HUES48 (cell line): Measurements from ENCODE around the gene SH3BP1.

ENCODE experiments used
- H3K27ac ChIP-seq: one replicate; pipeline ENCODE4 v1.7.0; 2013; ENCODE audit warnings: low read depth, low read length, inconsistent platforms
- H3K27me3 ChIP-seq: 2 replicates; pipeline ENCODE4 v1.6.1; 2013; ENCODE audit warnings: mild to moderate bottlenecking, low read length; ENCODE audit not compliant: control insufficient read depth, insufficient read depth
- H3K36me3 ChIP-seq: 2 replicates; pipeline ENCODE4 v1.6.1; 2013; ENCODE audit warnings: low read length; ENCODE audit not compliant: control insufficient read depth, insufficient read depth
- H3K4me1 ChIP-seq: 2 replicates; pipeline ENCODE4 v1.6.1; 2013; ENCODE audit warnings: mild to moderate bottlenecking, low read length; ENCODE audit not compliant: control insufficient read depth, insufficient read depth
- H3K4me3 ChIP-seq: 2 replicates; pipeline ENCODE4 v1.5.1; 2013; ENCODE audit warnings: mild to moderate bottlenecking, low read depth, low read length
- H3K9ac ChIP-seq: 2 replicates; pipeline ENCODE4 v1.6.1; 2013; ENCODE audit warnings: mild to moderate bottlenecking, low read depth, low read length, moderate library complexity
- H3K9me3 ChIP-seq: 2 replicates; pipeline ENCODE4 v1.6.1; 2013; ENCODE audit warnings: low read length; ENCODE audit not compliant: control insufficient read depth, insufficient read depth

Gene SH3BP1

GRCh38 chr22:37636186-37636948 is 3.1 kb upstream of the SH3BP1 start:
- Histone ChIP-seq H3K36me3 (peaks cover 12% of the 10 kb centered on the region; the same call in 1 of the 2 replicates), H3K27me3 (no peaks in the 10 kb centered on the region), H3K9me3 (no peaks in the 10 kb centered on the region), H3K4me3 (no peak overlapping the region), H3K9ac (no peak overlapping the region), H3K4me1 (peaks cover 39% of the 10 kb centered on the region), H3K27ac (no peak overlapping the region)

- H3K27me3 ChIP-seq, result no peaks in the 10 kb centered on the region
- no peak overlapping the region for H3K4me3 ChIP-seq
- H3K9me3 ChIP-seq, result no peaks in the 10 kb centered on the region
- no peak overlapping the region for H3K27ac ChIP-seq
- H3K36me3 ChIP-seq, result peaks cover 13% of the 10 kb centered on the region
- H3K4me1 ChIP-seq, result peaks cover 39% of the 10 kb centered on the region
- H3K9ac ChIP-seq, result no peak overlapping the region
Observed at GRCh38 chr22:37636949-37637273, 2.6 kb upstream of the SH3BP1 start.

GRCh38 chr22:37638391-37639069 is 939 bp upstream of the SH3BP1 start:
- Histone ChIP-seq H3K27ac (peak overlapping the region; percentile 68), H3K4me3 (peak overlapping the region; percentile 71; the same call in 1 of the 2 replicates), H3K9me3 (no peaks in the 10 kb centered on the region), H3K27me3 (no peaks in the 10 kb centered on the region), H3K9ac (0 out of 2 replicates have a peak overlapping the region, but pooled peaks have one; percentile 53), H3K4me1 (peaks cover 31% of the 10 kb centered on the region), H3K36me3 (peaks cover 8% of the 10 kb centered on the region)

- peaks cover 21% of the 10 kb centered on the region for H3K36me3 ChIP-seq
- peak overlapping the region; percentile 71 for H3K4me3 ChIP-seq
- peaks cover 18% of the 10 kb centered on the region; the same call in 1 of the 2 replicates for H3K4me1 ChIP-seq
- no peaks in the 10 kb centered on the region for H3K9me3 ChIP-seq
- peak overlapping the region; percentile 68 for H3K27ac ChIP-seq
- H3K27me3 ChIP-seq, result no peaks in the 10 kb centered on the region
- no peak overlapping the region; the same call in 1 of the 2 replicates for H3K9ac ChIP-seq
Observed at GRCh38 chr22:37639771-37640590, 512 bp downstream of the SH3BP1 start.

- Histone ChIP-seq H3K4me1 (peaks cover 18% of the 10 kb centered on the region; the same call in 1 of the 2 replicates), H3K36me3 (peaks cover 29% of the 10 kb centered on the region), H3K4me3 (peak overlapping the region; percentile 71), H3K27me3 (no peaks in the 10 kb centered on the region), H3K9ac (no peak overlapping the region; the same call in 1 of the 2 replicates), H3K9me3 (no peaks in the 10 kb centered on the region), H3K27ac (no peak overlapping the region)
Observed at GRCh38 chr22:37640591-37641560, 1.4 kb downstream of the SH3BP1 start.

- Histone ChIP-seq H3K27me3 (no peaks in the 10 kb centered on the region), H3K36me3 (peaks cover 31% of the 10 kb centered on the region), H3K9me3 (no peaks in the 10 kb centered on the region), H3K4me1 (peaks cover 17% of the 10 kb centered on the region; the same call in 1 of the 2 replicates), H3K9ac (no peak overlapping the region), H3K4me3 (no peak overlapping the region), H3K27ac (no peak overlapping the region)
Observed at GRCh38 chr22:37641561-37641949, 2.1 kb downstream of the SH3BP1 start.

GRCh38 chr22:37643225-37643847 is 3.9 kb downstream of the SH3BP1 start:
- Histone ChIP-seq H3K27ac (no peak overlapping the region), H3K9ac (no peak overlapping the region), H3K36me3 (peaks cover 46% of the 10 kb centered on the region), H3K4me3 (no peak overlapping the region), H3K4me1 (peaks cover 12% of the 10 kb centered on the region; the same call in 1 of the 2 replicates), H3K27me3 (no peaks in the 10 kb centered on the region), H3K9me3 (no peaks in the 10 kb centered on the region)

GRCh38 chr22:37647317-37647716 is 7.8 kb downstream of the SH3BP1 start:
- Histone ChIP-seq H3K4me3 (no peak overlapping the region), H3K9ac (no peak overlapping the region), H3K36me3 (peaks cover 64% of the 10 kb centered on the region), H3K4me1 (no peaks in the 10 kb centered on the region), H3K27me3 (no peaks in the 10 kb centered on the region), H3K27ac (no peak overlapping the region), H3K9me3 (no peaks in the 10 kb centered on the region)

- Histone ChIP-seq H3K27me3 (no peaks in the 10 kb centered on the region), H3K4me3 (no peak overlapping the region), H3K4me1 (no peaks in the 10 kb centered on the region), H3K27ac (no peak overlapping the region), H3K36me3 (peaks cover 66% of the 10 kb centered on the region), H3K9me3 (no peaks in the 10 kb centered on the region), H3K9ac (no peak overlapping the region)
Observed at GRCh38 chr22:37647928-37648327, 8.5 kb downstream of the SH3BP1 start.
